HEK293T (cell line): ENCODE measurements around the gene DLEC1.
A peak's percentile ranks its signal among the peaks of the same experiment; 100 is the strongest.

Source experiments
- CTCF ChIA-PET: fragments of 350-600 bp; formaldehyde crosslinking; extraction: SDS; loops from one replicate; lab custom pipeline; 2021; ENCODE audit warnings: antibody characterized with exemption, inconsistent platforms; lab: Yijun Ruan, JAX
- POLR2A ChIA-PET: fragments of 350-600 bp; formaldehyde crosslinking; extraction: SDS; loops from one replicate; lab custom pipeline; 2020; ENCODE audit warnings: antibody characterized with exemption, inconsistent platforms; lab: Yijun Ruan, JAX
- DNase-seq: peaks from one replicate; pipeline ENCODE4 v3.0.0; 2012; ENCODE audit warnings: mixed read lengths; ENCODE audit errors: extremely low spot score
- ARNT ChIP-seq: fragments of 450-650 bp; IDR thresholded peaks from 2 replicates; pipeline ENCODE4 v1.6.1; 2017; ENCODE audit warnings: mild to moderate bottlenecking
- BHLHE40 ChIP-seq: fragments of 450-650 bp; IDR thresholded peaks from 2 replicates; pipeline ENCODE4 v1.6.1; 2016; ENCODE audit warnings: mild to moderate bottlenecking, moderate library complexity, borderline replicate concordance
- CTBP1 ChIP-seq: fragments of 450-650 bp; IDR thresholded peaks from 2 replicates; pipeline ENCODE4 v1.6.1; 2016; ENCODE audit warnings: borderline replicate concordance
- ELF4 ChIP-seq: fragments of 450-650 bp; IDR thresholded peaks from 2 replicates; pipeline ENCODE4 v1.6.1; 2017; ENCODE audit warnings: antibody characterized with exemption
- FOXA1 ChIP-seq: fragments of 450-650 bp; IDR thresholded peaks from 2 replicates; pipeline ENCODE4 v1.6.1; 2016; ENCODE audit warnings: mild to moderate bottlenecking
- FOXK2 ChIP-seq: fragments of 450-650 bp; IDR thresholded peaks from 2 replicates; pipeline ENCODE4 v1.6.1; 2016; ENCODE audit warnings: mild to moderate bottlenecking
- FOXM1 ChIP-seq: fragments of 450-650 bp; IDR thresholded peaks from 2 replicates; pipeline ENCODE4 v1.6.1; 2017; ENCODE audit warnings: mild to moderate bottlenecking, borderline replicate concordance
- HDGF ChIP-seq: fragments of 450-650 bp; IDR thresholded peaks from 2 replicates; pipeline ENCODE4 v1.6.1; 2017; ENCODE audit warnings: antibody characterized with exemption, borderline replicate concordance
- L3MBTL2 ChIP-seq: fragments of 450-650 bp; conservative IDR thresholded peaks from 2 replicates; pipeline ENCODE4 v1.6.1; 2016; ENCODE audit warnings: mild to moderate bottlenecking
- LEF1 ChIP-seq: fragments of 450-650 bp; IDR thresholded peaks from 2 replicates; pipeline ENCODE4 v1.6.1; 2017; ENCODE audit warnings: mild to moderate bottlenecking, borderline replicate concordance
- NFRKB ChIP-seq: fragments of 450-650 bp; IDR thresholded peaks from 2 replicates; pipeline ENCODE4 v1.6.1; 2016; ENCODE audit warnings: mild to moderate bottlenecking, moderate library complexity
- PKNOX1 ChIP-seq: fragments of 450-650 bp; IDR thresholded peaks from 2 replicates; pipeline ENCODE4 v1.6.1; 2016
- SP1 ChIP-seq: fragments of 450-650 bp; IDR thresholded peaks from 2 replicates; pipeline ENCODE4 v1.6.1; 2017
- SUZ12 ChIP-seq: fragments of 450-650 bp; IDR thresholded peaks from 2 replicates; pipeline ENCODE4 v1.6.1; 2016; ENCODE audit warnings: mild to moderate bottlenecking
- TARDBP ChIP-seq: fragments of 450-650 bp; IDR thresholded peaks from 2 replicates; pipeline ENCODE4 v1.6.1; 2016
- ZNF384 ChIP-seq: fragments of 450-650 bp; IDR thresholded peaks from 2 replicates; pipeline ENCODE4 v1.6.1; 2016

Gene DLEC1

GRCh38 chr3:38000965-38001455, 38.0 kb upstream of the DLEC1 start:
- TF ChIP-seq PKNOX1 (no peak), ARNT (no peak), NFRKB (no peak)
- CTCF ChIA-PET, result no interaction called here
- POLR2A ChIA-PET, result no interaction called here
- no peak for DNase-seq

- no peak for DNase-seq
- TF ChIP-seq HDGF (no peak), FOXA1 (no peak), ZNF384 (no peak), FOXK2 (no peak), ELF4 (no peak), PKNOX1 (no peak), TARDBP (no peak), ARNT (no peak), SP1 (no peak), NFRKB (no peak)
- CTCF ChIA-PET, result interaction anchor here (0.6 kb wide), 1 partner anchor 589 kb away, joined by 3 read pairs; no protein-coding TSS in a partner anchor
- POLR2A ChIA-PET, result no interaction called here
Observed at GRCh38 chr3:38001456-38002081, 37.4 kb upstream of the DLEC1 start.

GRCh38 chr3:38002291-38002876, 36.6 kb upstream of the DLEC1 start:
- ChIA-PET POLR2A (no interaction called here), CTCF (interaction anchor here (0.6 kb wide), 1 partner anchor 588 kb away, joined by 3 read pairs; no protein-coding TSS in a partner anchor)
- TF ChIP-seq SP1 (no peak), NFRKB (no peak), CTBP1 (no peak), HDGF (no peak), ARNT (no peak), FOXM1 (no peak), BHLHE40 (no peak), LEF1 (no peak), ELF4 (no peak), FOXA1 (no peak), FOXK2 (no peak), PKNOX1 (no peak), ZNF384 (no peak)

GRCh38 chr3:38002940-38003339, 36.1 kb upstream of the DLEC1 start:
- POLR2A ChIA-PET, result no interaction called here
- no peak for TF ChIP-seq SUZ12
- TF ChIP-seq NFRKB, result no peak
- no peak for TF ChIP-seq FOXK2
- no peak for TF ChIP-seq BHLHE40
- TF ChIP-seq CTBP1, result no peak
- no peak for TF ChIP-seq ARNT
- TF ChIP-seq LEF1, result no peak
- no peak for TF ChIP-seq FOXM1
- no peak for TF ChIP-seq ELF4
- TF ChIP-seq TARDBP, result no peak
- no peak for TF ChIP-seq HDGF
- no peak for TF ChIP-seq L3MBTL2
- no peak for DNase-seq
- CTCF ChIA-PET, result interaction anchor here (0.8 to 1.2 kb wide), 3 partner anchors 147 to 294 kb away, joined by 3 to 6 read pairs (median 3); no protein-coding TSS in a partner anchor

More at GRCh38 chr3:38002291-38002876, 36.6 kb upstream of the DLEC1 start:
- no peak for DNase-seq

- ChIA-PET CTCF (interaction anchor here (0.6 to 1.2 kb wide), 8 partner anchors 17 to 394 kb away, joined by 3 to 6 read pairs (median 3); no protein-coding TSS in a partner anchor), POLR2A (no interaction called here)
- DNase-seq, result peak; percentile 75
- no peak for TF ChIP-seq TARDBP
- no peak for TF ChIP-seq SUZ12
- TF ChIP-seq HDGF, result no peak; the same call in 1 of the 2 replicates
- no peak for TF ChIP-seq FOXM1
- no peak for TF ChIP-seq CTBP1
- TF ChIP-seq NFRKB, result no peak
- TF ChIP-seq FOXA1, result no peak
- no peak for TF ChIP-seq ZNF384
- TF ChIP-seq BHLHE40, result no peak
- TF ChIP-seq LEF1, result no peak
Observed at GRCh38 chr3:38003371-38003816, 35.6 kb upstream of the DLEC1 start.

- no peak for DNase-seq
- POLR2A ChIA-PET, result no interaction called here
- no peak for TF ChIP-seq L3MBTL2
- no peak for TF ChIP-seq SUZ12
- TF ChIP-seq BHLHE40, result no peak
- TF ChIP-seq NFRKB, result no peak
- no peak for TF ChIP-seq HDGF
- TF ChIP-seq PKNOX1, result no peak
- TF ChIP-seq SP1, result no peak
- TF ChIP-seq TARDBP, result no peak
- TF ChIP-seq FOXK2, result no peak
- TF ChIP-seq ELF4, result no peak
- TF ChIP-seq LEF1, result no peak
- TF ChIP-seq FOXM1, result no peak
- TF ChIP-seq ZNF384, result no peak
- TF ChIP-seq FOXA1, result no peak
- TF ChIP-seq ARNT, result no peak
- TF ChIP-seq CTBP1, result no peak
- CTCF ChIA-PET, result interaction anchor here (0.6 to 1.2 kb wide), 7 partner anchors 16 to 395 kb away, joined by 3 to 6 read pairs (median 3); no protein-coding TSS in a partner anchor
Observed at GRCh38 chr3:38003817-38004414, 35.1 kb upstream of the DLEC1 start.
